Breast epithelium (tissue), 4 donors: ENCODE measurements around the gene UNC119. TPM values are rescaled to one million over a fixed set of nuclear protein-coding genes. Genes with fewer than 3 reads are reported as not detected.
"Not testable (repeated sequence)": the region's sequence is repeated elsewhere in the genome, so short reads cannot be mapped to it uniquely, and the experiment has no call there.

Experiments used
- DNase-seq, 2 donors: peaks; one replicate each; pipeline ENCODE4 v3.0.0-alpha.2; 2019; ENCODE audit warnings: low spot score in 2 of 2
- H3K27ac ChIP-seq, 2 donors: fragments of 200-600 bp; sonication (generic) in 1 of 2; one replicate each; pipeline ENCODE4 v1.5.1; 2016 to 2019; ENCODE audit warnings: mild to moderate bottlenecking in 1 of 2
- H3K27me3 ChIP-seq, 2 donors: fragments of 200-600 bp; sonication (generic) in 1 of 2; one replicate each; pipeline versions ENCODE4 v1.5.1 to v1.6.0; 2017 to 2019; ENCODE audit warnings: control low read depth in 1 of 2, mild to moderate bottlenecking in 1 of 2
- H3K36me3 ChIP-seq: fragments of 200-600 bp; one replicate; pipeline ENCODE4 v1.5.1; 2019
- H3K4me1 ChIP-seq, 2 donors: fragments of 200-600 bp; sonication (generic); one replicate each; pipeline ENCODE4 v1.5.1; 2016 to 2019; ENCODE audit warnings: control low read depth in 1 of 2
- H3K4me3 ChIP-seq, 3 donors: fragments of 200-600 bp; sonication (generic); 1 replicate in 2 of 3; 2 replicates in 1 of 3; pipeline ENCODE4 v1.5.1; 2016 to 2019; ENCODE audit warnings: mild to moderate bottlenecking in 3 of 3, moderate library complexity in 2 of 3
- H3K9me3 ChIP-seq, 2 donors: fragments of 200-600 bp; sonication (generic) in 1 of 2; one replicate each; pipeline ENCODE4 v1.5.1; 2016 to 2019; ENCODE audit warnings: control low read depth in 1 of 2
- POLR2A ChIP-seq: fragments of 450-650 bp; IDR thresholded peaks from one replicate; pipeline ENCODE4 v1.6.1; 2016; ENCODE audit warnings: antibody characterized with exemption, mild to moderate bottlenecking, moderate library complexity
- POLR2AphosphoS5 ChIP-seq, 3 donors: sonication (generic); formaldehyde crosslinking; IDR thresholded peaks; one replicate each; pipeline ENCODE4 v1.6.1; 2017; ENCODE audit warnings: antibody characterized with exemption in 3 of 3
- intact Hi-C: fragments of 100-400 bp; cut with DNase I; formaldehyde crosslinking; loops from one replicate; pipeline ENCODE4 v1.15.1; 2023; ENCODE audit warnings: low total_unique reads
- total RNA-seq, 3 donors: library from RNA; depleted of rRNA; stranded (reverse); fragments of >200 nt; gene quantifications; one replicate each; pipeline ENCODE4 v1.1.0, GENCODE V29; 2016
- TF ChIP-seq, protein P1 (sequence below), 3 donors: fragments of 450-650 bp; IDR thresholded peaks; one replicate each; pipeline ENCODE4 v1.5.1; 2016 to 2017; ENCODE audit warnings: antibody characterized with exemption in 3 of 3, mild to moderate bottlenecking in 3 of 3, moderate library complexity in 3 of 3

UNC119 gene
- total RNA-seq, 3 donors from 2014 or later, result 19.2 to 34.1 (median 32.9) TPM

DNA sequence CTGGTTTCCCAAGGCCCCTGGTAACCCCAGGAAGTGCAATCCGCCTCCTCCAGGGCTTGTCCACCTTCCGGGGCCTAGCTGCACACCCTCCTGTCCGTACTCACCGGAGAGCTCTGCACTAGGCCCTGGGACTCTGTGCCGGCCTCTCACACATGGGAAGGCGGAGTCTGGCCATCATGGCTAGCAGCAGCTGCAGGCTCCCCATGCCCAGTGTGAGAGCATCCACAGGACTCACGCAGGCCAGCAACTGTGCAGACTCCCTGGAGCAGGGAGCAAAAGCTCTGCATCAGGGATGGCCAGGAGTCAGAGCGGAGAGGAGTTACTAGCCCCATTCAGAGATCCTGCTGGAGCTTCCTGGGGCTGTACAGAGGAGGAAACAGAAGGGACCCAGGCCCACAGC lies 26.0 kb downstream of the UNC119 start:
- H3K4me1 ChIP-seq, result peaks cover 0 to 9% of the 10 kb centered on the region in 2 donors
- H3K36me3 ChIP-seq, result no peaks in the 10 kb centered on the region
- TF ChIP-seq, protein P1, sequence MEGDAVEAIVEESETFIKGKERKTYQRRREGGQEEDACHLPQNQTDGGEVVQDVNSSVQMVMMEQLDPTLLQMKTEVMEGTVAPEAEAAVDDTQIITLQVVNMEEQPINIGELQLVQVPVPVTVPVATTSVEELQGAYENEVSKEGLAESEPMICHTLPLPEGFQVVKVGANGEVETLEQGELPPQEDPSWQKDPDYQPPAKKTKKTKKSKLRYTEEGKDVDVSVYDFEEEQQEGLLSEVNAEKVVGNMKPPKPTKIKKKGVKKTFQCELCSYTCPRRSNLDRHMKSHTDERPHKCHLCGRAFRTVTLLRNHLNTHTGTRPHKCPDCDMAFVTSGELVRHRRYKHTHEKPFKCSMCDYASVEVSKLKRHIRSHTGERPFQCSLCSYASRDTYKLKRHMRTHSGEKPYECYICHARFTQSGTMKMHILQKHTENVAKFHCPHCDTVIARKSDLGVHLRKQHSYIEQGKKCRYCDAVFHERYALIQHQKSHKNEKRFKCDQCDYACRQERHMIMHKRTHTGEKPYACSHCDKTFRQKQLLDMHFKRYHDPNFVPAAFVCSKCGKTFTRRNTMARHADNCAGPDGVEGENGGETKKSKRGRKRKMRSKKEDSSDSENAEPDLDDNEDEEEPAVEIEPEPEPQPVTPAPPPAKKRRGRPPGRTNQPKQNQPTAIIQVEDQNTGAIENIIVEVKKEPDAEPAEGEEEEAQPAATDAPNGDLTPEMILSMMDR (IDR thresholded peaks at IDR 0.05), result no peak
- TF ChIP-seq POLR2AphosphoS5 (IDR thresholded peaks at IDR 0.05), result no peak
- no peak for TF ChIP-seq POLR2A
- H3K27ac ChIP-seq, result peak overlapping the region; percentile 82 to 85
- H3K9me3 ChIP-seq, result no peaks in the 10 kb centered on the region
- intact Hi-C loops, result no loop called here
- no peak overlapping the region for H3K4me3 ChIP-seq
- DNase-seq, result no peak
- H3K27me3 ChIP-seq, result no peaks in the 10 kb centered on the region

DNA sequence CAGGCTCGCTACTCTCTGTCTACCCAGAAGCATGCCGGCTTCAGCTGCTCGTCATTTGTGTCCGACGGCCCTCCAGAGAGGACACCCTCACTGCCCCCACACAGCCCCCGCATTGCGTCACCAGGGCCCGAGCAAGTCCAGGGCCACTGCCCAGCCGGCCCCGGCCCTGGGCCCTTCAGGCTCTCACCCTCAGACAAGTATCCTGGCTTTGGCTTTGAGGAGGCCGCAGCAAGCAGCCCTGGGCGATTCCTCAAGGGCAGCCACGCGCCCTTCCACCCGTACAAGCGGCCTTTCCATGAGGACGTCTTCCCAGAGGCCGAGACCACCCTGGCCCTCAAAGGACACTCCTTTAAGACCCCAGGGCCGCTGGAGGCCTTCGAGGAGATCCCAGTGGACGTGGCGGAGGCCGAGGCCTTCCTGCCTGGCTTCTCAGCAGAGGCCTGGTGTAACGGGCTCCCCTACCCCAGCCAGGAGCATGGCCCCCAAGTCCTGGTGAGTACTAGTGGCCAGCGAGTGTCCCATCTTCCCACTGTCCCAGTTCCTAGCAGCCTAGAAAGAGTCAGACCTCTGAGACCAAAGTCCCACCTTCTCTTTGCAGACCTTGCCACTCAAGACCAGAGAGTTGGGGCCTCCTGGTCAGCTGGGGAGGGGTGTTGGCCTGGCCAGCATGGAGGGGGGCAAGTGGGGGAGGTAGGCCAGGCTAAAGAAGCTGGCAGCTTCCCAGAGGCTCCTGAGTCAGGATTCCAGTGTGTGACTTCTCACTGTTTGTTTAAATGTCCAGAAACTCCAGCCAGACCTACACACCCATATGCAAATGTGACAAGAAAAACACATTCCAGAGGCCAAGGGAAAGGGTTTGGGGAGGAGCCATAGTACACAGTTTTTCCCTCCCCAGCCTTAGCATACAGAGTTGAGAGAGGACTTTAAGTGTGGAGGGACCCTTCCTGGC lies 27.7 kb downstream of the UNC119 start:
- Histone ChIP-seq H3K27me3 (no peaks in the 10 kb centered on the region), H3K4me3 (peak overlapping the region in 1 of 3 donors; percentile 5), H3K4me1 (peaks cover 0 to 9% of the 10 kb centered on the region in 2 donors), H3K36me3 (no peaks in the 10 kb centered on the region), H3K27ac (peak overlapping the region; percentile 82 to 85), H3K9me3 (no peaks in the 10 kb centered on the region)
- DNase-seq, result peak; percentile 61 to 71
- intact Hi-C loops, result no loop called here
- TF ChIP-seq, protein P1 (IDR thresholded peaks at IDR 0.05), result no peak
- TF ChIP-seq POLR2AphosphoS5 (IDR thresholded peaks at IDR 0.05) (no peak), POLR2A (no peak)

DNA sequence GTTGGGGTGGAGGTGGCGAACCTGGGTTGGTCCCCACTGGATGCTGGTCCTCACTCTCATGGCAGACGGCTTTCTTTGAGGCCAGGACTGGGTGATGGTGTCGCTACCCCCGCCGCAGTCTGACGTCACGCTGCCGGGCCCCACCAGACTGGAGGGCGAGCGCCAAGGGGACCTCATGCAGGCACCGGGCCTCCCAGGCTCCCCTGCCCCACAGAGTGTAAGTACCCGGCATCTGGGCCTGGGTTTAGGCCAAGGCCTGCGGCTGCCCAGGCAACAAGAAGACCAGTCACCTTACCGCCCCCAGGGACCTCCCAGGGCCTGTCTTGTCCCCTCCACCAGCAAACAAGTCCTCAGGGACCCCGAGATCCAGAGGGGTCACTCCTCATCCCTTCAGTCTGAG lies 28.5 kb downstream of the UNC119 start:
- no peak overlapping the region for H3K4me3 ChIP-seq
- H3K27me3 ChIP-seq, result no peaks in the 10 kb centered on the region
- H3K9me3 ChIP-seq, result no peaks in the 10 kb centered on the region
- H3K36me3 ChIP-seq, result no peaks in the 10 kb centered on the region
- peaks cover 0 to 9% of the 10 kb centered on the region in 2 donors for H3K4me1 ChIP-seq
- no peak for DNase-seq
- intact Hi-C loops, result no loop called here
- H3K27ac ChIP-seq, result no peak overlapping the region
- TF ChIP-seq POLR2A (no peak), POLR2AphosphoS5 (IDR thresholded peaks at IDR 0.05) (no peak)
- TF ChIP-seq, protein P1 (IDR thresholded peaks at IDR 0.05), result no peak

DNA sequence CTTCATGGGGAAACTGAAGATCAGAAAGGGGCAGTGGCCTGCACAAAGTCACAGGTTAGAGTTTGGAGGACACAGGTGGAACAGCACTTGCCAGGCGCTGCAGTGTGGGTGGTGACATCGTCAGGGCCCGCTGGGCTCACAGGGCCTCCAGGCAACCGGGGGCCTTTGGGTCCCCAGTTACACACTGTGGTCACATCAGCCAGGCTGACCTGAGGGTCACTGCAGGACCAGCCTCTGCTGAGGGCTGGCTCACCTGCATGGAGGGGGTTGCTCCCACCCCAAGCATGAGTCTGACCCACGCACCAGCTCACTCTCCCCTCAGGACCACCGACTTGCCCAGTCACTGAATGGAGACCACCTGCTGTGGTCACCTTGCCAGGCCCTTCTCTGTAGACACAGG lies 29.2 kb downstream of the UNC119 start:
- intact Hi-C loops, result no loop called here
- TF ChIP-seq POLR2AphosphoS5 (IDR thresholded peaks at IDR 0.05) (no peak), POLR2A (no peak)
- TF ChIP-seq, protein P1 (IDR thresholded peaks at IDR 0.05), result no peak
- H3K27me3 ChIP-seq, result no peaks in the 10 kb centered on the region
- no peak for DNase-seq
- no peaks in the 10 kb centered on the region for H3K9me3 ChIP-seq
- peaks cover 0 to 9% of the 10 kb centered on the region in 2 donors for H3K4me1 ChIP-seq
- H3K4me3 ChIP-seq, result no peak overlapping the region
- no peak overlapping the region for H3K27ac ChIP-seq
- H3K36me3 ChIP-seq, result no peaks in the 10 kb centered on the region

DNA sequence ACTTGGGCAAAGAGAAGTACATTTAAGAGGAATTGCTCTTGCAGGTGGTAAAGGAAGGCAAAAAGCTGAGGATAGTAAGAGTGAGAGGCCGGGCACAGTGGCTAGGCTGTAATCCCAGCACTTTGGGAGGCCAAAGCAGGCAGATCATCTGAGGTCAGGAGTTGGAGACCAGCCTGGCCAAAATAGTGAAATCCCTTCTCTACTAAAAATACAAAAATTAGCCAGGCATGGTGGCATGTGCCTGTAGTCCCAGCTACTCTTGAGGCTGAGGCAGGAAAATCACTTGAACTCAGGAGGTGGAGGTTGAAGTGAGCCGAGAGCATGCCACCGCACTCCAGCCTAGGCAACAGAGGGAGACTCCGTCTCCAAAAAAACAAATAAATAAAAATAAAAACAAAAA lies 30.1 kb downstream of the UNC119 start:
- intact Hi-C loops, H3K27ac ChIP-seq, H3K4me3 ChIP-seq, H3K9me3 ChIP-seq, H3K4me1 ChIP-seq, DNase-seq, H3K27me3 ChIP-seq, H3K36me3 ChIP-seq: not testable (repeated sequence)
